GM12875 (cell line): ENCODE data around the gene MED27.

ENCODE experiments used
- H3K4me3 ChIP-seq: one replicate; pipeline ENCODE4 v1.5.1; 2011; ENCODE audit warnings: low read depth, low read length, control low read depth
- CTCF ChIP-seq: IDR thresholded peaks from 2 replicates; pipeline ENCODE4 v1.5.1; 2011; ENCODE audit warnings: low read depth, mild to moderate bottlenecking, control low read depth, inconsistent platforms, low read length, moderate library complexity, borderline replicate concordance; ENCODE audit not compliant: insufficient read depth

MED27 gene

GRCh38 chr9:131835151-131835910, 244.3 kb downstream of the MED27 start:
- TF ChIP-seq CTCF: no peak
- no peak overlapping the region for H3K4me3 ChIP-seq

- no peak for TF ChIP-seq CTCF
Measured at GRCh38 chr9:131834721-131835120, 244.9 kb downstream of the MED27 start.

GRCh38 chr9:131833906-131834305, 245.8 kb downstream of the MED27 start:
- no peak for TF ChIP-seq CTCF
- H3K4me3 ChIP-seq: no peak overlapping the region

More at GRCh38 chr9:131834721-131835120, 244.9 kb downstream of the MED27 start:
- H3K4me3 ChIP-seq: no peak overlapping the region

GRCh38 chr9:131833083-131833482, 246.6 kb downstream of the MED27 start:
- H3K4me3 ChIP-seq: no peak overlapping the region
- TF ChIP-seq CTCF: no peak

GRCh38 chr9:131831380-131832165, 248.1 kb downstream of the MED27 start:
- H3K4me3 ChIP-seq: no peak overlapping the region
- TF ChIP-seq CTCF: no peak

GRCh38 chr9:131827821-131828369, 251.8 kb downstream of the MED27 start:
- TF ChIP-seq CTCF: no peak
- no peak overlapping the region for H3K4me3 ChIP-seq
